K562 (cell line): Measurements from ENCODE around the gene DPP8.

ENCODE experiments used
- CTCF ChIP-seq, 3 experiments: IDR thresholded peaks in 2 of 3; conservative IDR thresholded peaks in 1 of 3; 2 replicates each; pipeline ENCODE4 v1.5.1; 2011 to 2012; ENCODE audit warnings: low read length in 3 of 3, mild to moderate bottlenecking in 3 of 3, control low read depth in 2 of 3, improper control_type of control experiment in 1 of 3, inconsistent platforms in 1 of 3, low read depth in 1 of 3, mixed read lengths in 1 of 3, moderate library complexity in 1 of 3; ENCODE audit not compliant: insufficient read depth in 2 of 3
- DDX20 ChIP-seq: fragments of 450-650 bp; IDR thresholded peaks from 2 replicates; pipeline ENCODE4 v1.6.1; 2016; ENCODE audit warnings: missing genetic modification characterization, low read depth, mild to moderate bottlenecking, missing compliant biosample characterization, moderate library complexity
- FOS ChIP-seq: IDR thresholded peaks from 3 replicates; pipeline ENCODE4 v1.6.1; 2011; ENCODE audit not compliant: insufficient read length; ENCODE audit errors: extremely low read depth
- PTBP1 ChIP-seq: fragments of 200-400 bp; formaldehyde crosslinking; IDR thresholded peaks from 2 replicates; pipeline ENCODE4 v1.6.1; 2017; ENCODE audit warnings: low read depth, low read length
- SMAD3 ChIP-seq: fragments of 450-650 bp; formaldehyde crosslinking; conservative IDR thresholded peaks from 2 replicates; pipeline ENCODE4 v1.4.0; 2020; ENCODE audit warnings: mild to moderate bottlenecking
- ZBED1 ChIP-seq: IDR thresholded peaks from 2 replicates; pipeline ENCODE4 v1.6.1; 2014
- TF ChIP-seq, protein P1 (sequence below): sonication (generic); formaldehyde crosslinking; IDR thresholded peaks from 2 replicates; pipeline ENCODE4 v1.8.1; 2022; ENCODE audit warnings: missing genetic modification reagents

DNA sequence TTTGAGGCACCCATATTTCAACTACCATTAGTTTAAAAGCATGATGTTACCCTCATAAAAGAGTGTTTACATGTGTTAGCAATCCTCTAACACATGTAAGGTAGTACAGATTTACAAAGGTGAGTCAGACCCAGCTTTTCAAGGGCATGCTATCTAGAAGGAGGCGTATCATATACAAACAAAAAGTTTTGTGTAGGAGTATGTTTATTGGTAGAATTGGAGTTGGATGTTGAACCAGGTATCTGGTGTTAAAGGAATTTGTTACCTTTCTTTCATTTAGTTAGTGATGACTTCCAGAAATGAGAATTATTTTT lies 15.2 kb upstream of the DPP8 start:
- TF ChIP-seq FOS (no peak), SMAD3 (CRISPR knock-in tag) (no peak), CTCF (IDR thresholded peaks at IDR 0.05 in 2 of 3, conservative IDR thresholded peaks at IDR 0.05 in 1 of 3; ENCODE audit: insufficient read depth in 2 of 3, low read depth in 1 of 3, low read length in 3 of 3) (no peak), PTBP1 (no peak), DDX20 (no peak), ZBED1 (no peak)
- TF ChIP-seq, protein P1, sequence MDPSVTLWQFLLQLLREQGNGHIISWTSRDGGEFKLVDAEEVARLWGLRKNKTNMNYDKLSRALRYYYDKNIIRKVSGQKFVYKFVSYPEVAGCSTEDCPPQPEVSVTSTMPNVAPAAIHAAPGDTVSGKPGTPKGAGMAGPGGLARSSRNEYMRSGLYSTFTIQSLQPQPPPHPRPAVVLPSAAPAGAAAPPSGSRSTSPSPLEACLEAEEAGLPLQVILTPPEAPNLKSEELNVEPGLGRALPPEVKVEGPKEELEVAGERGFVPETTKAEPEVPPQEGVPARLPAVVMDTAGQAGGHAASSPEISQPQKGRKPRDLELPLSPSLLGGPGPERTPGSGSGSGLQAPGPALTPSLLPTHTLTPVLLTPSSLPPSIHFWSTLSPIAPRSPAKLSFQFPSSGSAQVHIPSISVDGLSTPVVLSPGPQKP, result no peak
